Common myeloid progenitor, CD34-positive (primary cell): ENCODE measurements around the gene TMEM163.

Source experiments
- CTCF ChIA-PET: fragments of 350-600 bp; sonication (Branson Sonifier 250); formaldehyde crosslinking; loops from one replicate; lab custom pipeline; 2021; ENCODE audit warnings: antibody characterized with exemption; lab: Charles Lee
- POLR2A ChIA-PET: fragments of 350-600 bp; sonication (Branson Sonifier 250); formaldehyde crosslinking; loops from one replicate; lab custom pipeline; 2021; ENCODE audit warnings: antibody characterized with exemption; lab: Charles Lee
- DNase-seq, 3 donors: peaks; one replicate each; pipeline versions ENCODE4 v3.0.0 to v3.0.0-alpha.2; 2013
- H3K27ac ChIP-seq, 2 experiments: 1 replicate in 1 of 2; 2 replicates in 1 of 2; pipeline ENCODE4 v1.7.0; 2013; ENCODE audit warnings: inconsistent platforms in 2 of 2, low read length in 2 of 2, mild to moderate bottlenecking in 2 of 2, low read depth in 1 of 2, moderate library complexity in 1 of 2; ENCODE audit not compliant: severe bottlenecking in 2 of 2, insufficient read depth in 1 of 2, poor library complexity in 1 of 2
- H3K27me3 ChIP-seq, 5 experiments: replicated peaks in 2 of 5; 1 replicate in 3 of 5; 2 replicates in 2 of 5; pipeline versions ENCODE4 v1.6.1 to v1.7.0; 2013; ENCODE audit warnings: low read length in 4 of 5, mild to moderate bottlenecking in 2 of 5, moderate library complexity in 2 of 5, inconsistent platforms in 1 of 5; ENCODE audit not compliant: insufficient read depth in 5 of 5, control insufficient read depth in 4 of 5
- H3K36me3 ChIP-seq, 4 experiments: 1 replicate in 2 of 4; 2 replicates in 2 of 4; pipeline versions ENCODE4 v1.6.1 to v1.7.0; 2013; ENCODE audit warnings: low read length in 3 of 4, control low read depth in 1 of 4, mild to moderate bottlenecking in 1 of 4; ENCODE audit not compliant: control insufficient read depth in 4 of 4, insufficient read depth in 4 of 4
- H3K4me1 ChIP-seq, 4 experiments: 1 replicate in 3 of 4; 2 replicates in 1 of 4; pipeline versions ENCODE4 v1.6.1 to v1.7.1; 2013; ENCODE audit warnings: low read length in 3 of 4, mild to moderate bottlenecking in 3 of 4, control low read depth in 1 of 4, inconsistent platforms in 1 of 4, moderate library complexity in 1 of 4; ENCODE audit not compliant: control insufficient read depth in 4 of 4, insufficient read depth in 4 of 4; ENCODE audit errors: control extremely low read depth in 1 of 4
- H3K4me3 ChIP-seq, 7 experiments: 1 replicate in 4 of 7; 2 replicates in 3 of 7; pipeline versions ENCODE4 v1.5.1 to v1.7.0; 2013; ENCODE audit warnings: mild to moderate bottlenecking in 7 of 7, low read length in 6 of 7, moderate library complexity in 6 of 7, inconsistent platforms in 2 of 7, low read depth in 2 of 7, control low read depth in 1 of 7; ENCODE audit not compliant: insufficient read depth in 4 of 7, control insufficient read depth in 1 of 7; ENCODE audit errors: extremely low read depth in 1 of 7
- H3K9me3 ChIP-seq, 5 experiments: 1 replicate in 4 of 5; 2 replicates in 1 of 5; pipeline versions ENCODE4 v1.6.1 to v1.7.1; 2013; ENCODE audit warnings: low read length in 4 of 5, mild to moderate bottlenecking in 2 of 5, inconsistent platforms in 1 of 5, low read depth in 1 of 5, moderate library complexity in 1 of 5; ENCODE audit not compliant: control insufficient read depth in 4 of 5, insufficient read depth in 2 of 5; ENCODE audit errors: control extremely low read depth in 1 of 5
- WGBS: methylation state at CpG from one replicate; pipeline ENCODE4 v1.1.5; 2013; ENCODE audit not compliant: insufficient coverage; 5-methylcytosine and 5-hydroxymethylcytosine counted together

Gene TMEM163

GRCh38 chr2:134537702-134538101, 181.1 kb downstream of the TMEM163 start:
- Histone ChIP-seq H3K36me3 (peaks cover 0 to 10% (median 3%) of the 10 kb centered on the region in 4 experiments), H3K27ac (no peak overlapping the region), H3K4me3 (no peak overlapping the region), H3K27me3 (no peaks in the 10 kb centered on the region), H3K9me3 (no peaks in the 10 kb centered on the region), H3K4me1 (peaks cover 0 to 6% (median 1%) of the 10 kb centered on the region in 4 experiments)
- no peak for DNase-seq
- CTCF ChIA-PET = no interaction called here
- POLR2A ChIA-PET = interaction anchor here (0.5 kb wide), 1 partner anchor 651 kb away, joined by 4 read pairs; no protein-coding TSS in a partner anchor
- WGBS = 94% methylated on average over 3 of the region's 4 CpGs

- POLR2A ChIA-PET = interaction anchor here (0.5 kb wide), 1 partner anchor 650 kb away, joined by 4 read pairs; no protein-coding TSS in a partner anchor
- no peak overlapping the region for H3K27ac ChIP-seq
- H3K4me1 ChIP-seq = peaks cover 0 to 6% (median 1%) of the 10 kb centered on the region in 4 experiments
- H3K27me3 ChIP-seq = no peaks in the 10 kb centered on the region
- no peaks in the 10 kb centered on the region for H3K9me3 ChIP-seq
- 83% methylated on average over 2 of the region's 2 CpGs for WGBS
- no peak overlapping the region for H3K4me3 ChIP-seq
- H3K36me3 ChIP-seq = peaks cover 0 to 10% (median 3%) of the 10 kb centered on the region in 4 experiments
- CTCF ChIA-PET = no interaction called here
- DNase-seq = no peak
These were observed 181.7 kb downstream of the TMEM163 start for GRCh38 chr2:134537121-134537520.

- DNase-seq = no peak
- Histone ChIP-seq H3K36me3 (peaks cover 0 to 10% (median 3%) of the 10 kb centered on the region in 4 experiments), H3K27ac (no peak overlapping the region), H3K27me3 (no peaks in the 10 kb centered on the region), H3K4me1 (peaks cover 0 to 6% (median 1%) of the 10 kb centered on the region in 4 experiments), H3K4me3 (no peak overlapping the region), H3K9me3 (no peaks in the 10 kb centered on the region)
- ChIA-PET CTCF (no interaction called here), POLR2A (no interaction called here)
- 96% methylated on average over 7 of the region's 8 CpGs for WGBS
These were observed 182.5 kb downstream of the TMEM163 start for GRCh38 chr2:134536296-134536695.

GRCh38 chr2:134532537-134532936, 186.3 kb downstream of the TMEM163 start:
- Histone ChIP-seq H3K9me3 (no peaks in the 10 kb centered on the region), H3K4me3 (no peak overlapping the region), H3K4me1 (peaks cover 0 to 6% (median 1%) of the 10 kb centered on the region in 4 experiments), H3K27ac (no peak overlapping the region), H3K36me3 (no peaks in the 10 kb centered on the region), H3K27me3 (no peaks in the 10 kb centered on the region)
- ChIA-PET POLR2A (no interaction called here), CTCF (no interaction called here)
- no peak for DNase-seq
- WGBS = 100% methylated on average over 1 of the region's 1 CpG

GRCh38 chr2:134527381-134527780, 191.4 kb downstream of the TMEM163 start:
- no peak for DNase-seq
- Histone ChIP-seq H3K36me3 (no peaks in the 10 kb centered on the region), H3K4me3 (no peak overlapping the region), H3K27me3 (no peaks in the 10 kb centered on the region), H3K9me3 (no peaks in the 10 kb centered on the region), H3K27ac (no peak overlapping the region), H3K4me1 (no peaks in the 10 kb centered on the region)
- WGBS = 82% methylated on average over 4 of the region's 6 CpGs
- CTCF ChIA-PET = no interaction called here
- POLR2A ChIA-PET = no interaction called here

GRCh38 chr2:134522496-134523455, 196.0 kb downstream of the TMEM163 start:
- DNase-seq = no peak
- Histone ChIP-seq H3K36me3 (peaks cover 0 to 4% (median 0%) of the 10 kb centered on the region in 4 experiments), H3K27me3 (no peaks in the 10 kb centered on the region), H3K27ac (no peak overlapping the region), H3K4me3 (no peak overlapping the region), H3K4me1 (peaks cover 0 to 5% (median 1%) of the 10 kb centered on the region in 4 experiments), H3K9me3 (peaks cover 0 to 4% (median 0%) of the 10 kb centered on the region in 5 experiments)
- POLR2A ChIA-PET = no interaction called here
- WGBS = 88% methylated on average over 5 of the region's 13 CpGs
- CTCF ChIA-PET = no interaction called here

- Histone ChIP-seq H3K27me3 (no peaks in the 10 kb centered on the region), H3K4me1 (peaks cover 0 to 5% (median 1%) of the 10 kb centered on the region in 4 experiments), H3K4me3 (no peak overlapping the region), H3K9me3 (peaks cover 0 to 4% (median 0%) of the 10 kb centered on the region in 5 experiments), H3K36me3 (peaks cover 0 to 4% (median under 1%) of the 10 kb centered on the region in 4 experiments), H3K27ac (no peak overlapping the region)
- WGBS = no CpG with 5 or more reads among the region's 2 CpGs
- POLR2A ChIA-PET = no interaction called here
- CTCF ChIA-PET = no interaction called here
- DNase-seq = no peak
These were observed 200.7 kb downstream of the TMEM163 start for GRCh38 chr2:134518101-134518500.
